ENCODE results near the gene ROR1. TPM values are rescaled to one million over a fixed set of nuclear protein-coding genes. Genes with fewer than 3 reads are reported as not detected.

Gene ROR1
- total RNA-seq, 1 experiment from 2014 or later, result 19.0 TPM

DNA sequence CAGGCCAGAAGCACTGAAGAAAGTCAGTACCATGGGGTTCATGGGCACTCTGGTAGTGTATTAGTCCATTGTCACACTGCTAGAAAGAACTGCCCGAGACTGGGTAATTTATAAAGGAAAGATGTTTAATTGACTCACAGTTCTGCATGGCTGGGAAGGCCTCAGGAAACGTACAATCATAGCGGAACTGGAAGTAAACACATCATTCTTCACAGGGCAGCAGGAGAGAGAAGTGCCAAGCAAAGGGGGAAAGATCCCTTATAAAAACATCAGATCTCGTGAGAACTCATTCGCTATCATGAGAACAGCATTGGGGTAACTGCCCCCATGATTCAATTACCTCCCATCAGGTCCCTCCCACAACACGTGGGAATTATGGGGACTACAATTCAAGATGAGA, 20.2 kb upstream of the ROR1 start:
- intact Hi-C loops (cut with micrococcal nuclease; ENCODE audit: unreplicated experiment), result no loop called here
- no peak for DNase-seq
- H2AFZ ChIP-seq, result no peak overlapping the region
- no peak for TF ChIP-seq EZH2 (IDR thresholded peaks at IDR 0.05; ENCODE audit: low read depth)
- TF ChIP-seq, protein P1, sequence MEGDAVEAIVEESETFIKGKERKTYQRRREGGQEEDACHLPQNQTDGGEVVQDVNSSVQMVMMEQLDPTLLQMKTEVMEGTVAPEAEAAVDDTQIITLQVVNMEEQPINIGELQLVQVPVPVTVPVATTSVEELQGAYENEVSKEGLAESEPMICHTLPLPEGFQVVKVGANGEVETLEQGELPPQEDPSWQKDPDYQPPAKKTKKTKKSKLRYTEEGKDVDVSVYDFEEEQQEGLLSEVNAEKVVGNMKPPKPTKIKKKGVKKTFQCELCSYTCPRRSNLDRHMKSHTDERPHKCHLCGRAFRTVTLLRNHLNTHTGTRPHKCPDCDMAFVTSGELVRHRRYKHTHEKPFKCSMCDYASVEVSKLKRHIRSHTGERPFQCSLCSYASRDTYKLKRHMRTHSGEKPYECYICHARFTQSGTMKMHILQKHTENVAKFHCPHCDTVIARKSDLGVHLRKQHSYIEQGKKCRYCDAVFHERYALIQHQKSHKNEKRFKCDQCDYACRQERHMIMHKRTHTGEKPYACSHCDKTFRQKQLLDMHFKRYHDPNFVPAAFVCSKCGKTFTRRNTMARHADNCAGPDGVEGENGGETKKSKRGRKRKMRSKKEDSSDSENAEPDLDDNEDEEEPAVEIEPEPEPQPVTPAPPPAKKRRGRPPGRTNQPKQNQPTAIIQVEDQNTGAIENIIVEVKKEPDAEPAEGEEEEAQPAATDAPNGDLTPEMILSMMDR (conservative IDR thresholded peaks at IDR 0.05), result no peak
- no peak overlapping the region for H3K27ac ChIP-seq
- POLR2A ChIA-PET (ENCODE audit: unreplicated experiment), result no interaction called here
- no peaks in the 10 kb centered on the region for H3K27me3 ChIP-seq (ENCODE audit: insufficient read depth, low read depth)
- no peak overlapping the region for H3K4me3 ChIP-seq
- H3K9me3 ChIP-seq (ENCODE audit: insufficient read depth, low read depth), result no peaks in the 10 kb centered on the region
- no TSS peak for BruUV-seq (replicated peaks)
- H3K4me1 ChIP-seq (replicated peaks; ENCODE audit: insufficient read depth), result no peaks in the 10 kb centered on the region
- no peak overlapping the region for H3K4me2 ChIP-seq
- H4K20me1 ChIP-seq (ENCODE audit: insufficient read depth), result no peaks in the 10 kb centered on the region
- no peaks in the 10 kb centered on the region for H3K79me2 ChIP-seq (ENCODE audit: low read depth)
- no peaks in the 10 kb centered on the region for H3K9me2 ChIP-seq (ENCODE audit: insufficient read depth)
- CTCF ChIA-PET, result no interaction called here
- H3F3A ChIP-seq (ENCODE audit: insufficient read depth, low read depth), result no peaks in the 10 kb centered on the region
- no peaks in the 10 kb centered on the region for H3K36me3 ChIP-seq (ENCODE audit: low read depth)

DNA sequence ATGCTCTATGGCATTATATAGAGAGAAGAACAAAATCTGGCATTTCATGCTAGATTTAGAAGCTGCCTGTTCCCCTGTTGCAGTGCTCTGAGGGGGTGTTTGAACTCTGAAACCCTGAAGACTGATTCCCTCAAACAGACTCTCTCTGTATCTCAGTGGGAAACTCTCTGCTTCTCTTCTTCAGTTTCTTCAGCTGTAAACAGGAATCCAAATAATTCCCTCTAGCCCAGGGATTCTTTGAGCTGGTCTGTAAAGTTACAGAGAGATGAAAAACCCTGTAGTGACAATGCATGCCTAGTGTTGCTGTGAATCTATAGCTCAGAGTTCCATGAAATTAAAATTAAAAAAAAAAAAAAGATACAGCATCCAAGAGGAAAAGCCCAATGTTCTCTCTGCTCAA, 17.0 kb upstream of the ROR1 start:
- Histone ChIP-seq H3K4me1 (replicated peaks; ENCODE audit: insufficient read depth) (no peaks in the 10 kb centered on the region), H3K4me2 (no peak overlapping the region), H4K20me1 (ENCODE audit: insufficient read depth) (no peaks in the 10 kb centered on the region), H3K9me3 (ENCODE audit: insufficient read depth, low read depth) (no peaks in the 10 kb centered on the region), H2AFZ (no peak overlapping the region), H3K27ac (no peak overlapping the region), H3K79me2 (ENCODE audit: low read depth) (no peaks in the 10 kb centered on the region), H3K9me2 (ENCODE audit: insufficient read depth) (no peaks in the 10 kb centered on the region), H3K4me3 (no peak overlapping the region), H3F3A (ENCODE audit: insufficient read depth, low read depth) (no peaks in the 10 kb centered on the region), H3K27me3 (ENCODE audit: insufficient read depth, low read depth) (no peaks in the 10 kb centered on the region), H3K36me3 (ENCODE audit: low read depth) (no peaks in the 10 kb centered on the region)
- no TSS peak for BruUV-seq (replicated peaks)
- CTCF ChIA-PET, result interaction anchor here (0.6 to 0.7 kb wide), 2 partner anchors 43 to 53 kb away, joined by 3 to 4 read pairs; no protein-coding TSS in a partner anchor
- DNase-seq, result no peak
- POLR2A ChIA-PET (ENCODE audit: unreplicated experiment), result interaction anchor here (0.6 kb wide), 1 partner anchor 25 kb away, joined by 4 read pairs; no protein-coding TSS in a partner anchor
- no peak for TF ChIP-seq EZH2 (IDR thresholded peaks at IDR 0.05; ENCODE audit: low read depth)
- TF ChIP-seq, protein P1 (conservative IDR thresholded peaks at IDR 0.05), result no peak
- intact Hi-C loops (cut with micrococcal nuclease; ENCODE audit: unreplicated experiment), result no loop called here

DNA sequence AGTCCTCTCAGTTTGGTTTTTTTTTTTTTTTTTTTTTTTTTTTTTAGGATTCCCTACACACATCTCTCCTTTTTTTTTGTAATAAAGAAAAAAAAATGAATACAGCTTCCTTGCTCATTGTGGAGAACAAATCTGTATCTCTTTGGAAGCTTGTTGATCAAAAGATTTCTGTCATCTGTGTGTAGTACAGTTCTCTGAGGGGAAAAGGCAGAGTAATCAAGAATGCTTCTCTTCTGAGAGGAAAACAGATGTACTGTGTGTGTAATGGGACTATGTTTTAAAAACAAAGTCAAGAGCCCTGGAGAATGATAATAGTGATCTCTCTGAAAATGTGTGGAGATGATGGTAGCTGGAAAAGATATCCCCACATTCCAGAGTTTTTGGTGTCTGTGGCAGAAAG, 16.5 kb upstream of the ROR1 start:
- Histone ChIP-seq H3K4me2 (no peak overlapping the region), H3K4me1 (replicated peaks; ENCODE audit: insufficient read depth) (no peaks in the 10 kb centered on the region), H2AFZ (no peak overlapping the region), H3K27ac (no peak overlapping the region), H3K36me3 (ENCODE audit: low read depth) (no peaks in the 10 kb centered on the region), H4K20me1 (ENCODE audit: insufficient read depth) (no peaks in the 10 kb centered on the region), H3K9me2 (ENCODE audit: insufficient read depth) (no peaks in the 10 kb centered on the region), H3K4me3 (no peak overlapping the region), H3K27me3 (ENCODE audit: insufficient read depth, low read depth) (no peaks in the 10 kb centered on the region), H3K9me3 (ENCODE audit: insufficient read depth, low read depth) (no peaks in the 10 kb centered on the region), H3K79me2 (ENCODE audit: low read depth) (no peaks in the 10 kb centered on the region), H3F3A (ENCODE audit: insufficient read depth, low read depth) (no peaks in the 10 kb centered on the region)
- DNase-seq, result no peak
- ChIA-PET POLR2A (ENCODE audit: unreplicated experiment) (interaction anchor here (0.6 kb wide), 1 partner anchor 26 kb away, joined by 4 read pairs; no protein-coding TSS in a partner anchor), CTCF (interaction anchor here (0.7 kb wide), 1 partner anchor 42 kb away, joined by 3 read pairs; no protein-coding TSS in a partner anchor)
- no peak for TF ChIP-seq EZH2 (IDR thresholded peaks at IDR 0.05; ENCODE audit: low read depth)
- TF ChIP-seq, protein P1 (conservative IDR thresholded peaks at IDR 0.05), result no peak
- intact Hi-C loops (cut with micrococcal nuclease; ENCODE audit: unreplicated experiment), result no loop called here
- BruUV-seq (replicated peaks), result no TSS peak
